Body of pancreas (tissue), 4 donors: ENCODE results near the gene CD164. TPM values are rescaled to one million over a fixed set of nuclear protein-coding genes. Genes with fewer than 3 reads are reported as not detected.

Source experiments
- ATAC-seq: fragments of 150-250 bp; one replicate; pipeline ENCODE4 v1.9.1; 2016
- DNase-seq, 4 donors: peaks; one replicate each; pipeline ENCODE4 v3.0.0-alpha.2; 2019
- H3K27ac ChIP-seq, 4 donors: fragments of 200-600 bp; sonication (generic); 1 replicate in 3 of 4; 2 replicates in 1 of 4; pipeline versions ENCODE4 v1.5.1 to v1.6.1; 2016 to 2019; ENCODE audit warnings: mild to moderate bottlenecking in 1 of 4, mixed read lengths in 1 of 4, moderate library complexity in 1 of 4
- H3K27me3 ChIP-seq, 2 donors: fragments of 200-600 bp; sonication (generic); one replicate each; pipeline ENCODE4 v1.6.0; 2016; ENCODE audit warnings: mild to moderate bottlenecking in 1 of 2
- H3K36me3 ChIP-seq, 2 donors: fragments of 200-600 bp; sonication (generic); replicated peaks in 1 of 2; 2 replicates each; pipeline ENCODE4 v1.5.1; 2016; ENCODE audit warnings: low read depth in 2 of 2; ENCODE audit not compliant: insufficient read depth in 1 of 2
- H3K4me1 ChIP-seq: fragments of 200-600 bp; sonication (generic); one replicate; pipeline ENCODE4 v1.6.0; 2016
- H3K4me3 ChIP-seq, 2 donors: fragments of 200-600 bp; sonication (generic); 1 replicate in 1 of 2; 2 replicates in 1 of 2; pipeline ENCODE4 v1.5.1; 2016 to 2019
- H3K9me3 ChIP-seq, 3 donors: fragments of 200-600 bp; sonication (generic); 1 replicate in 2 of 3; 2 replicates in 1 of 3; pipeline ENCODE4 v1.5.1; 2016
- CTCF ChIP-seq, 7 experiments: fragments of 450-650 bp in 4 of 7; fragments of 200-600 bp in 3 of 7; sonication (generic) in 3 of 7; IDR thresholded peaks; one replicate each; pipeline ENCODE4 v1.5.1; 2016 to 2019; ENCODE audit warnings: antibody characterized with exemption in 7 of 7
- POLR2A ChIP-seq, 3 donors: fragments of 450-650 bp; IDR thresholded peaks; one replicate each; pipeline ENCODE4 v1.6.1; 2016; ENCODE audit warnings: antibody characterized with exemption in 3 of 3, mild to moderate bottlenecking in 2 of 3
- WGBS, 2 donors: methylation state at CpG; one replicate each; pipeline ENCODE4 v1.1.5; 2017; 5-methylcytosine and 5-hydroxymethylcytosine counted together
- intact Hi-C: fragments of 100-400 bp; cut with DNase I; formaldehyde crosslinking; loops from one replicate; pipeline ENCODE4 v1.15.1; 2023
- total RNA-seq, 2 donors: library from RNA; depleted of rRNA; stranded (reverse); fragments of >200 nt; gene quantifications; one replicate each; pipeline ENCODE4 v1.1.0, GENCODE V29; 2016

The CD164 gene
- total RNA-seq, 2 donors from 2014 or later = 97.9 to 183 TPM

DNA sequence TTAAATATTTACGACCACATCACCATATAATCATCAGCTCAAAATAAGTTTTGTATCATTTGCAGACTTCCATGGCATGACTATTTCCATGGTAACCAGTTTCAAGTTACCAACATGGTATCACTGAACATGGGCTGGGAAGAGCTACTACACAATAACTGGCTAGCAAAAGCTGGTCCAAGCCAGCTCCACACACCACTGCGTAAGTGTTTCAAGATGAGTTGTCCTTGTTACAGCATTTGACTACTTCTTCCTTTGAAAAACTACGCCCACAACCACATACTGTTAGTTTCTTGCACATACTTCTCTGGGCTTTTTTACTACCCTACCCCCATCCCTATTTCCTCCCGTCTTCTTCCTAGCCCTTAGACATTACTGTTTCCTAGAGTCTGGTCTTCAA, 8.5 kb downstream of the CD164 start:
- TF ChIP-seq POLR2A (IDR thresholded peaks at IDR 0.05) = no peak
- no peak for TF ChIP-seq CTCF (IDR thresholded peaks at IDR 0.05)
- WGBS, 2 donors = 73 to 93% methylated on average over 4 of the region's 4 CpGs
- H3K27ac ChIP-seq = no peak overlapping the region
- peaks cover 9 to 22% of the 10 kb centered on the region in 2 donors for H3K36me3 ChIP-seq
- DNase-seq (no peak), ATAC-seq (no peak)
- no peak overlapping the region for H3K4me3 ChIP-seq
- intact Hi-C loops = loop anchor here (10.0 kb wide), 1 partner anchor 189 kb away; no protein-coding TSS in a partner anchor
- H3K27me3 ChIP-seq = no peaks in the 10 kb centered on the region
- no peaks in the 10 kb centered on the region for H3K9me3 ChIP-seq
- H3K4me1 ChIP-seq = peaks cover 33% of the 10 kb centered on the region

- Histone ChIP-seq H3K4me1 (peaks cover 33% of the 10 kb centered on the region), H3K36me3 (peaks cover 9 to 22% of the 10 kb centered on the region in 2 donors), H3K27ac (no peak overlapping the region), H3K27me3 (no peaks in the 10 kb centered on the region), H3K4me3 (no peak overlapping the region), H3K9me3 (no peaks in the 10 kb centered on the region)
- ATAC-seq (no peak), DNase-seq (no peak)
- 72 to 79% methylated on average over 4 of the region's 4 CpGs for WGBS, 2 donors
- intact Hi-C loops = loop anchor here (10.0 kb wide), 1 partner anchor 189 kb away; no protein-coding TSS in a partner anchor
- TF ChIP-seq POLR2A (IDR thresholded peaks at IDR 0.05) (no peak), CTCF (IDR thresholded peaks at IDR 0.05) (no peak)
Measured at GRCh38 chr6:109373331-109373730, 8.9 kb downstream of the CD164 start.

- H3K36me3 ChIP-seq = peaks cover 9 to 24% of the 10 kb centered on the region in 2 donors
- 45 to 75% methylated on average over 2 of the region's 2 CpGs for WGBS, 2 donors
Measured at GRCh38 chr6:109372130-109372529, 10.1 kb downstream of the CD164 start.

GRCh38 chr6:109370792-109371191, 11.5 kb downstream of the CD164 start:
- H3K4me3 ChIP-seq = no peak overlapping the region
- ATAC-seq (no peak), DNase-seq (no peak)
- no peaks in the 10 kb centered on the region for H3K27me3 ChIP-seq
- H3K36me3 ChIP-seq = peaks cover 9 to 17% of the 10 kb centered on the region in 2 donors
- H3K4me1 ChIP-seq = peaks cover 21% of the 10 kb centered on the region
- H3K9me3 ChIP-seq = no peaks in the 10 kb centered on the region
- WGBS, 2 donors = 21 to 28% methylated on average over 3 of the region's 3 CpGs
- H3K27ac ChIP-seq = peak overlapping the region in 1 of 4 donors; percentile 19
- TF ChIP-seq CTCF (IDR thresholded peaks at IDR 0.05) (no peak), POLR2A (IDR thresholded peaks at IDR 0.05) (no peak)
- intact Hi-C loops = loop anchor here (10.0 kb wide), 1 partner anchor 186 kb away; no protein-coding TSS in a partner anchor

More at GRCh38 chr6:109372130-109372529, 10.1 kb downstream of the CD164 start:
- Histone ChIP-seq H3K9me3 (no peaks in the 10 kb centered on the region), H3K27ac (no peak overlapping the region), H3K4me3 (no peak overlapping the region), H3K27me3 (no peaks in the 10 kb centered on the region), H3K4me1 (peaks cover 27% of the 10 kb centered on the region)
- no peak for ATAC-seq
- TF ChIP-seq CTCF (IDR thresholded peaks at IDR 0.05) = no peak
- no peak for TF ChIP-seq POLR2A (IDR thresholded peaks at IDR 0.05)
- no peak for DNase-seq
- intact Hi-C loops = loop anchor here (10.0 kb wide), 1 partner anchor 187 kb away; no protein-coding TSS in a partner anchor

DNA sequence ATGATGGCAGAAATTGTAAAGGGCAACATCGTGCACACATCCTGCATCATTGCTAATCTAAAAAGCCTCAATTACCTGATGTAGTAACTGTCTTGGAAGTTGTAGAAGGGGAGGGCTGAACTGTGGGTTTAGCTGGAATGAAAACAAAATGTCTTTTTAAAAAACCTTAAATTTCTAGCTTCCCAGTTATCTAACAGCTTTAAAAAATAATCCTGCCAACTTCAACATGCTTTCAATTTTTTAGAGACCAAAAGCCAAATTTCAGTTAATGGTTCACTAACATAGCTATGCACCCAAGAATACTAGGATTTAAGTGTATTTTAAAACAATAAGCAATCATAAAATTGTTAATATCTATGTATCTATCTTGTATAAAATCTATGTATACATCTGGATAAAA, 11.9 kb downstream of the CD164 start:
- ATAC-seq (no peak), DNase-seq (no peak)
- peaks cover 9 to 14% of the 10 kb centered on the region in 2 donors for H3K36me3 ChIP-seq
- H3K4me1 ChIP-seq = peaks cover 21% of the 10 kb centered on the region
- H3K4me3 ChIP-seq = no peak overlapping the region
- TF ChIP-seq CTCF (IDR thresholded peaks at IDR 0.05) = no peak
- no peak for TF ChIP-seq POLR2A (IDR thresholded peaks at IDR 0.05)
- WGBS, 2 donors = 59 to 65% methylated on average over 1 of the region's 1 CpG
- H3K27ac ChIP-seq = peak overlapping the region in 1 of 4 donors; percentile 19
- intact Hi-C loops = loop anchor here (10.0 kb wide), 1 partner anchor 186 kb away; no protein-coding TSS in a partner anchor
- H3K9me3 ChIP-seq = no peaks in the 10 kb centered on the region
- H3K27me3 ChIP-seq = no peaks in the 10 kb centered on the region
